ENCODE results near the gene ERC1. TPM values are rescaled to one million over a fixed set of nuclear protein-coding genes. Genes with fewer than 3 reads are reported as not detected.

ERC1 gene
- 10 to 100 TPM; 23.5 to 74.8 (median 57.0) TPM for total RNA-seq

DNA sequence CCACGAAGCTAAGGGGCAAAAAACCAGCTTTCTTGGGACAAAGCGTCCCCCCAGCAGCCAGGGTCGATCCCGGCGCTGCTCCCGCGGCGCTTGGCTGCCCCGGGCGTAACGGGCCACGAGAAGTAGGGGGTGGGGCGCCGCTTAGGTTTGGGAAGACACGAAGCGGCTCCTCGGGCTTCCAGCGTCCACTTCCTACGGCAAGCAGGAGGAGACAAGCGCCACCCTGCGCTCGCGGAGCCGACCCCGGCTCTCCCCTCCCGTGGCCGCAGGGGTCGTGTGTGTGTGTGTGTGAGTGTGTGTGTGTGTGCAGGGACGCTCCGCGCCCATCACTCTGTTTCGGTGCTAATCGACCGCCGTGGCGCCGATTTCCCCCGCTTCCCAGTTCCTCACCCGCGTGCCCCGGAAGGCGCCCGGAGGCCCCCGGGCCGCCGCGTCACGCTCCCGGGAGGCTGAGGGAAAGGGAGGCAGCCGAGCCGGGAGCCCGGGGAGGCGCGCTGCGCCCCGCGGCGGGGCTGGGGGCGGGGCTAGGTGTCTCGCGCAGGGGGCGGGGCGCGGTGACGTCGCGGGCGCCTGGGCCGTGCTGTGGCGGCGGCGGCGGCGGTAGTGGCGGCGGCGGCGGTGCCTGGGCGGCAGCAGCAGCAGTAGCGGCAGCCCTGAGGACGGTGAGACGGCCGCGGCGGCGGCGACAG lies at the start of gene ERC1:
Gene ERC1, plus strand, starts transcription at position 563 of the 689 bp plus-strand sequence. CDS start 36,681 bp downstream, outside the sequence.
- H3K4me1 ChIP-seq, result peaks cover 21 to 46% (median 30%) of the 10 kb centered on the region in 4 donors
- peak within 1 kb of the TSS; percentile 95 to 98 (median 96) for H3K27ac ChIP-seq
- no peaks in the 10 kb centered on the region for H3K9me3 ChIP-seq
- in situ Hi-C loops (cut with MboI; ENCODE audit: low pct_ligation_motif_present in 1 of 4, low pct_unique_long_range_greater_than_20kb in 1 of 4, low sequenced_read_pairs in 3 of 4) (no loop called here), intact Hi-C loops (cut with DNase I; ENCODE audit: low total_unique reads) (no loop called here)
- H3K27me3 ChIP-seq, result no peaks in the 10 kb centered on the region
- no peaks in the 10 kb centered on the region for H3K36me3 ChIP-seq
- 1% methylated on average over 39 of the region's 87 CpGs; no CpG with 5 or more reads in 1 of the 2 donors for WGBS, 2 donors (ENCODE audit: low coverage in 1 of 2)
- peak; percentile 91 for DNase-seq
- peak within 1 kb of the TSS; percentile 80 to 95 (median 86) for H3K4me3 ChIP-seq
- TF ChIP-seq POLR2A (IDR thresholded peaks at IDR 0.05), result peak; percentile 80
- no peak for TF ChIP-seq EP300 (IDR thresholded peaks at IDR 0.05; ENCODE audit: low read depth)
- TF ChIP-seq, protein P1, sequence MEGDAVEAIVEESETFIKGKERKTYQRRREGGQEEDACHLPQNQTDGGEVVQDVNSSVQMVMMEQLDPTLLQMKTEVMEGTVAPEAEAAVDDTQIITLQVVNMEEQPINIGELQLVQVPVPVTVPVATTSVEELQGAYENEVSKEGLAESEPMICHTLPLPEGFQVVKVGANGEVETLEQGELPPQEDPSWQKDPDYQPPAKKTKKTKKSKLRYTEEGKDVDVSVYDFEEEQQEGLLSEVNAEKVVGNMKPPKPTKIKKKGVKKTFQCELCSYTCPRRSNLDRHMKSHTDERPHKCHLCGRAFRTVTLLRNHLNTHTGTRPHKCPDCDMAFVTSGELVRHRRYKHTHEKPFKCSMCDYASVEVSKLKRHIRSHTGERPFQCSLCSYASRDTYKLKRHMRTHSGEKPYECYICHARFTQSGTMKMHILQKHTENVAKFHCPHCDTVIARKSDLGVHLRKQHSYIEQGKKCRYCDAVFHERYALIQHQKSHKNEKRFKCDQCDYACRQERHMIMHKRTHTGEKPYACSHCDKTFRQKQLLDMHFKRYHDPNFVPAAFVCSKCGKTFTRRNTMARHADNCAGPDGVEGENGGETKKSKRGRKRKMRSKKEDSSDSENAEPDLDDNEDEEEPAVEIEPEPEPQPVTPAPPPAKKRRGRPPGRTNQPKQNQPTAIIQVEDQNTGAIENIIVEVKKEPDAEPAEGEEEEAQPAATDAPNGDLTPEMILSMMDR (IDR thresholded peaks at IDR 0.05), result peak in 2 of 5 experiments; percentile 12 to 33
- peak; percentile 70 to 72 (median 71) for TF ChIP-seq POLR2AphosphoS5 (IDR thresholded peaks at IDR 0.05)

DNA sequence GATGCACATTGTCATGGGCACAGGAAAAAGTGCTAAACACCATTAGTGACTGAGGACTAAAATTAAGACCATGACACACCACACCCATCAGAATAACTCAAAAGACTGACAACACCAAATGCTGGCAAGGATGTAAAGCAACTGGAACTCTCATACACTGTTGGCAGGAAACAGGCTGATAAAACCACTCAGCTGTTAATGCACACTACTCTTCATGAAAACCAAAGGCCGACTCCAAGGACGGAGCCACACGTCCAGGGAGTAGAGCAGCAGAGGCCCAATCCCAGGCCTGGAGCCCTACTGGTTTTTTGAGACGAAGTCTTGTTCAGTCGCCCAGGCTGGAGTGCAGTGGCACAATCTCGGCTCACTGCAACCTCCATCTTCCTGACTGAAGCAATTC lies 48.0 kb upstream of the ERC1 start:
- Histone ChIP-seq H3K4me1 (peaks cover 0 to 7% (median 0%) of the 10 kb centered on the region in 4 donors), H3K9me3 (no peaks in the 10 kb centered on the region), H3K27me3 (no peaks in the 10 kb centered on the region), H3K4me3 (no peak overlapping the region), H3K36me3 (no peaks in the 10 kb centered on the region), H3K27ac (no peak overlapping the region)
- in situ Hi-C loops (cut with MboI; ENCODE audit: low pct_ligation_motif_present in 1 of 4, low pct_unique_long_range_greater_than_20kb in 1 of 4, low sequenced_read_pairs in 3 of 4), result loop anchor here in 2 of 4 donors (10.0 to 25.0 kb wide), 2 partner anchors 378 to 381 kb away; no protein-coding TSS in a partner anchor
- intact Hi-C loops (cut with DNase I; ENCODE audit: low total_unique reads), result no loop called here
- DNase-seq, result no peak
- WGBS, 2 donors (ENCODE audit: low coverage in 1 of 2), result 86% methylated on average over 6 of the region's 6 CpGs; no CpG with 5 or more reads in 1 of the 2 donors
- TF ChIP-seq POLR2A (IDR thresholded peaks at IDR 0.05) (no peak), POLR2AphosphoS5 (IDR thresholded peaks at IDR 0.05) (no peak), EP300 (IDR thresholded peaks at IDR 0.05; ENCODE audit: low read depth) (no peak)
- TF ChIP-seq, protein P1 (IDR thresholded peaks at IDR 0.05), result no peak

DNA sequence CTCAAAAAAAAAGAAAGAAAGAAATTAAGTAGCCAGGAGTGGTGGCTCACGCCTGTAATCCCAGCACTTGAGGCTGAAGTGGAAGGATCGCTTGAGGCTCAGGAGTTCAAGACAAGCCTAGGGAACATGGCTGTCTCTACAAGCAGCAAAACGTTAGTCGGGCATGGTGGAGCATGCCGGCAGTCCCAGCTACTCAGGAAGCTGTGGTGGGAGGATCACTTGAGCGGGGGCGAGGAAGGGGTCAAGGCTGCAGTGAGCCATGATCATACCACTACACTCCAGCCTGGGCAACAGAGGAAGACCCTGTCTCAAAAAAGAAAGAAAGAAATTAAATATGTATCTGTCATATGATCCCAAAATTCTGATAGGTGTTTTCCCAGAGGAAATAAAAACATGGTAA lies 46.8 kb upstream of the ERC1 start:
- Histone ChIP-seq H3K4me1 (peaks cover 5 to 13% (median 6%) of the 10 kb centered on the region in 4 donors), H3K27me3 (no peaks in the 10 kb centered on the region), H3K9me3 (no peaks in the 10 kb centered on the region), H3K27ac (no peak overlapping the region), H3K4me3 (no peak overlapping the region), H3K36me3 (no peaks in the 10 kb centered on the region)
- intact Hi-C loops (cut with DNase I; ENCODE audit: low total_unique reads) (no loop called here), in situ Hi-C loops (cut with MboI; ENCODE audit: low pct_ligation_motif_present in 1 of 4, low pct_unique_long_range_greater_than_20kb in 1 of 4, low sequenced_read_pairs in 3 of 4) (loop anchor here in 2 of 4 donors (10.0 to 25.0 kb wide), 2 partner anchors 379 to 382 kb away; no protein-coding TSS in a partner anchor)
- TF ChIP-seq, protein P1 (IDR thresholded peaks at IDR 0.05), result no peak
- TF ChIP-seq POLR2AphosphoS5 (IDR thresholded peaks at IDR 0.05) (no peak), EP300 (IDR thresholded peaks at IDR 0.05; ENCODE audit: low read depth) (no peak), POLR2A (IDR thresholded peaks at IDR 0.05) (no peak)
- no peak for DNase-seq
- WGBS, 2 donors (ENCODE audit: low coverage in 1 of 2), result 60 to 76% methylated on average over 3 to 7 of the region's 7 CpGs

DNA sequence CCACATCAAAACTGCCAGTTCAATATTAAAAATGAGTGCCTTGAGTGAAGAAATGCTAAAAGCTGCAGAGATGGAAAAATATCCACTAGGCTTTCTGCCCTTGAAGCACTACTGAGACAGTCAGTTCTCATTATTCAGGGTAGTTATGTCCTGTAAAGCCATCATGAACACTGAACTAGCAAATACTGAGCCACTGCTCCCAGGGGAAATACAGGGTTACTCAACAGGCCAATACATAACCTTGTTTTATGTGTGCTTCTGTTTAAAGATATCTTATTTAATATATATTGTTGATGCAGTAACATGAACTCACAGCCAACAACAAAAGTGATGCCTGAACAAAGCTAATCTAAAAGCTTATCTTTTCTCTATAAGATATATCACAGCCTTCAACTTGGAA lies 44.8 kb upstream of the ERC1 start:
- H3K4me1 ChIP-seq, result peaks cover 6 to 19% (median 10%) of the 10 kb centered on the region in 4 donors
- H3K27me3 ChIP-seq, result no peaks in the 10 kb centered on the region
- in situ Hi-C loops (cut with MboI; ENCODE audit: low pct_ligation_motif_present in 1 of 4, low pct_unique_long_range_greater_than_20kb in 1 of 4, low sequenced_read_pairs in 3 of 4) (loop anchor here in 2 of 4 donors (10.0 to 25.0 kb wide), 2 partner anchors 381 to 384 kb away; no protein-coding TSS in a partner anchor), intact Hi-C loops (cut with DNase I; ENCODE audit: low total_unique reads) (no loop called here)
- no peak overlapping the region for H3K27ac ChIP-seq
- H3K9me3 ChIP-seq, result no peaks in the 10 kb centered on the region
- TF ChIP-seq POLR2A (IDR thresholded peaks at IDR 0.05), result no peak
- no peak for DNase-seq
- no peaks in the 10 kb centered on the region for H3K36me3 ChIP-seq
- no peak overlapping the region for H3K4me3 ChIP-seq
